Measurements from ENCODE around the gene TFPI. TPM values are rescaled to one million over a fixed set of nuclear protein-coding genes. Genes with fewer than 3 reads are reported as not detected.

The TFPI gene
- total RNA-seq, 4 donors from 2014 or later: 68.9 to 219 (median 108) TPM

GRCh38 chr2:187544371-187545080 lies 9.7 kb downstream of the TFPI start:
- TF ChIP-seq CTCF (IDR thresholded peaks at IDR 0.05; ENCODE audit: low read depth): no peak

- TF ChIP-seq CTCF (IDR thresholded peaks at IDR 0.05; ENCODE audit: low read depth): no peak
Measured at GRCh38 chr2:187543488-187543887, 10.7 kb downstream of the TFPI start.

- TF ChIP-seq CTCF (IDR thresholded peaks at IDR 0.05; ENCODE audit: low read depth): no peak
Measured at GRCh38 chr2:187542123-187542522, 12.1 kb downstream of the TFPI start.

GRCh38 chr2:187541086-187542085 lies 12.8 kb downstream of the TFPI start:
- TF ChIP-seq CTCF (IDR thresholded peaks at IDR 0.05; ENCODE audit: low read depth): no peak

- TF ChIP-seq CTCF (IDR thresholded peaks at IDR 0.05; ENCODE audit: low read depth): no peak
Measured at GRCh38 chr2:187532333-187533120, 21.7 kb downstream of the TFPI start.

GRCh38 chr2:187529977-187530721 lies 24.1 kb downstream of the TFPI start:
- TF ChIP-seq CTCF (IDR thresholded peaks at IDR 0.05; ENCODE audit: low read depth): no peak

Measured in subcutaneous adipose tissue (tissue), 4 donors.